HG03280 (cell line): ENCODE data around the gene RGS6.

Source experiments
- ATAC-seq: cut with Tn5 transposase; IDR thresholded peaks from one replicate; pipeline ENCODE4 v1.9.1; 2021; ENCODE audit warnings: mild to moderate bottlenecking, moderate library complexity; ENCODE audit not compliant: unreplicated experiment

Gene RGS6

GRCh38 chr14:71942904-71943694 lies 10.9 kb downstream of the RGS6 start:
- no peak for ATAC-seq

GRCh38 chr14:71943695-71944018 lies 11.4 kb downstream of the RGS6 start:
- no peak for ATAC-seq

DNA sequence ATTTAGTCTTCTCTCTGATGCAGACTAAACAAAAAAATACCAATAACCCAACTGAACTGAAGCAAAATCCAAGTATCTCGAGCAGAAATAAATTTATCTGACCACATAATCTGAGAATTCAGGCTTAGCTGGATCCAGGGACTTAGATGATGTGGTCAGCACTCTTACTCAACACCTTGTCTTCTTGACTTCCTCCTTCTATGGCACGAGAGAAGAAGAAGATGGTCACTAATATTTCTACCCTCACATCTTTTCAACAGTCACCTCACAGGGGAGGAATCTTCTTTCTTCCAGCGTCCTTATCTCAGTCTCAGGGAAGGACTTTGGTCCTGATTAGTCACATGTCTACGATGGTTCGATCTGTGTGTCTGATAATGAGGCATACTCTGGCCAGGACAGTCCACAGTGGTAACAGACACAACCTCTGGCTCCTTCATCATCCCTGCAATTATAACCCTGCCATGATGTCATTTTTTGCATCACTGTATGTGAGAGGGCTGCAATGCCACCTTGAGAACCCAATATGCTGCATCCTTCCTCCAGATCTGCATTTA lies 15.8 kb downstream of the RGS6 start:
- no peak for ATAC-seq

- ATAC-seq, result no peak
Measured at GRCh38 chr14:71952381-71953363, 20.4 kb downstream of the RGS6 start.

GRCh38 chr14:71956920-71957563 lies 24.8 kb downstream of the RGS6 start:
- ATAC-seq, result peak; percentile 48

DNA sequence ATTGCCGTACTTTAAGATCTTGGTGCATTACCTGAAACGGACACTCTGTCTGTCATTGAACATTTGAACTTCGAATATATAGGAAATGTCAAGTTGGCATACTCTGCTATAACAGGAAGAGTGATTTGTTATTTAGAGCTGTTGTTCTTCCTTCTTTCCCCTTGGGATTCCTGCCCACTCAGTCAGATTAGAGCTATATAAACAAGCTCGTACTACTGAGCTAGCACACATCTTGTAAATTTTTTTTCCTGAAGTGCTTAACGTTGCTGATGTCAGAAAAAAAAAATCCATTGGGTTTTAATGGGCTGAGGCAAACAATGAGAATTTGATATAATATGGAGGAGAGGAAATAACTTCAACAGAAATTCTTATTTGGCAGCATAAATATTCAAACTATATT lies 26.8 kb downstream of the RGS6 start:
- ATAC-seq, result no peak

- no peak for ATAC-seq
Measured at GRCh38 chr14:71960494-71961353, 28.5 kb downstream of the RGS6 start.

GRCh38 chr14:71961972-71962371 lies 29.7 kb downstream of the RGS6 start:
- no peak for ATAC-seq

GRCh38 chr14:71964716-71965115 lies 32.5 kb downstream of the RGS6 start:
- ATAC-seq, result no peak

DNA sequence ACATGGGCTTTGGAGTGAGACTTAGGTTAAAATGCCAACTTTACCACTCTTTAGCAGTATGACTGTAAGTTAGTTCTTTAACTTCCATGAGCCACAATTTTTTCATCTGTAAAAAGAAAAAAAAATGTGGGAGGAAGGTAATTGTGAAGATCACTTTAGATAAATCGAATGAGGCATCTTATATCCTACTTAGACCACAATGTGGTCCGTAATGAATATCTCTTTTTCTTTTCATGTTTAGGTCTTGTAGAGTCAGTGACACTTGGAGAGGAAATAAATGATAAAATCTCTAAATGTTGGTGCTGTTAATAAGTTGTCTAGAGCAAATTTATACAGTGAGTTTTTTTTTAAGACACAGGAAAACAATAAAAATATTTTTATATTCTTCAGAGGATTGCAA lies 34.3 kb downstream of the RGS6 start:
- ATAC-seq, result no peak

DNA sequence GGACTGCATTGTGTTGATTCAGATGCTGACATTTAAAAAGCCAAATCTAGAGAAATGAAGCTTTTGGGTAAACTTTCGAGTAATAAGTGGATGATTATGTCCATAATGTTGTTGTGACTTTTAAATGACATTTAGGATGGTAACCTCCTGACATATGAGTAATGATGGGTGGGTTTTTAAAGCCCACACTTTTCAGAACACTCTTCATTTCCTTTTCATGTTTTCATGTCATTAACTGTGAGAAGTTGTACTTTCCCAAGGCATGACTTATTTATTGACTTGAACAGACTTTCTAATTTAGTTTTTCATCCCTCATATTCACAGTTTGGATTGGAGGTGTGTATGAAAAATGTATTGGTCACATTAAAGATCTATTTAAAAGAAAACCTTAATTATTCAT lies 35.5 kb downstream of the RGS6 start:
- no peak for ATAC-seq

- no peak for ATAC-seq
Measured at GRCh38 chr14:71970272-71970671, 38.0 kb downstream of the RGS6 start.

DNA sequence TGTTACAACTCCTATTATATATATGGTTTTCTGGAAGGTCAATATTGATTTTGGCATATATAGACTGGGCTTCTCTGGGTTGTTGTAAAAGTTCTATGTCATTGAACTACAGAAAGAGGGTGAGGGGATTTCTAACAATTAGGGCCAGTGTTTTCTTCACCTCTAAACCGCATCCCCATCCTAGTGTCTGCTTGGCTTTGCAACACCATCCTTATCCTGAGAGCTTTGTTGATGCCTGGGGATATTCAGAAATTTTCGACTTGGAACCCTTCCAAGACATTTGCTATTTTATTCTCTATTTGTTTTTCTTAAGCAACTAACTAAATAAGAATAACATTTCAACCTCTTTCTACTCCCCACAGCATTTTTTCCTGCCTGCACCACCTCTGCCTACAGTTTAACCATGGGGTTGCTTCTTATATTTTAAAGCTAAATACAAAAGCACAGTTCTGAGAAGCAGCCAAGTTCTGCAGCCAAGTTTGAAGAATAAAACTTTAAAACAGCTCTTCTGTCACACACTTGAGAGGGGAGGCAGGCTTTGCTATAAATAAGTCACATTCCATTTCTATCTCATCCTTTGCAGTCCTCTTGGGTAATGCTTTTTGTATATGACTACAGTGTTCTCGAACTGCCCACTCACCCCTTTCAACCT lies 53.4 kb downstream of the RGS6 start:
- no peak for ATAC-seq

GRCh38 chr14:71988476-71988875 lies 56.2 kb downstream of the RGS6 start:
- ATAC-seq, result no peak

- ATAC-seq, result no peak
Measured at GRCh38 chr14:71988939-71989338, 56.7 kb downstream of the RGS6 start.

DNA sequence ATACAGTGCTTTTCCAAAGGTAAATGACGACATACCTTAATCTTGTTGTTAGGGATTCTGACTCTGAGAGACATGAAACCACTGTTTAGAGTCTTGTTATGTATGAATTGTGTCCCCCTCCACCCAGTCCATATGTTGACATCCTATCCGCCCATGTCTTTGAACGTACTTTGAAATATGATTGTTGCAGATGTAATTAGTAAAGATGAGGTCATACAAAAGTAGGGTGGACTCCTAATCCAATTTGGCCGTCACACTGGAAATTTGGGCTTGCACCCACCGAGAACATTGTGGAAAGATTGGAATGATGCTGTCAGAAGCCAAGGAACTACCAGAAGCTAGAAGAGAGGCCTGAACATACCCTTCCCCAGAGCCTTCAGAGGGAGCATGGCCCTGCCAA lies 62.2 kb downstream of the RGS6 start:
- ATAC-seq, result no peak

GRCh38 chr14:71995741-71996140 lies 63.5 kb downstream of the RGS6 start:
- ATAC-seq, result no peak

GRCh38 chr14:71996610-71997009 lies 64.4 kb downstream of the RGS6 start:
- no peak for ATAC-seq

DNA sequence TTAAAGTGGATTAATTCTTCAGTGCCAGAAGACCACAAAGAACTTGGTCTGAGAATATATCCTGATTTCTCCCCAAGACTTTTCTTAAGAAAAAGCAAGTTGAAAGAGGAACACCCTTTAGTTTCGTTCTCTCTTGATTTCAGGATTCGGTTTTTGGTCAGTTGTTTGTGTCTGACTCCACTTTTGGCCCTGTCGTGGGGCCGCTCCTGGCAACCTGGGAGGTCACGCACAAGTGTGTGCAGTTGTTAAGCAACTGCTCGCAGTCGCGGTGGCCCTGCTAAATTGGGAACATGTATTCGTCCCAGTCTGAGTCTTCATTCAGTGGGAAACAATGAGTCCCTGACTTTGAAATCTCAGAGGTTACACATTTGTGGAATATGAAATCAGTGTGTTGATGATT lies 68.7 kb downstream of the RGS6 start:
- no peak for ATAC-seq

- no peak for ATAC-seq
Measured at GRCh38 chr14:72002731-72003130, 70.5 kb downstream of the RGS6 start.
